ENCODE data around the gene CDHR2. TPM values are rescaled to one million over a fixed set of nuclear protein-coding genes. Genes with fewer than 3 reads are reported as not detected.

The CDHR2 gene, protein sequence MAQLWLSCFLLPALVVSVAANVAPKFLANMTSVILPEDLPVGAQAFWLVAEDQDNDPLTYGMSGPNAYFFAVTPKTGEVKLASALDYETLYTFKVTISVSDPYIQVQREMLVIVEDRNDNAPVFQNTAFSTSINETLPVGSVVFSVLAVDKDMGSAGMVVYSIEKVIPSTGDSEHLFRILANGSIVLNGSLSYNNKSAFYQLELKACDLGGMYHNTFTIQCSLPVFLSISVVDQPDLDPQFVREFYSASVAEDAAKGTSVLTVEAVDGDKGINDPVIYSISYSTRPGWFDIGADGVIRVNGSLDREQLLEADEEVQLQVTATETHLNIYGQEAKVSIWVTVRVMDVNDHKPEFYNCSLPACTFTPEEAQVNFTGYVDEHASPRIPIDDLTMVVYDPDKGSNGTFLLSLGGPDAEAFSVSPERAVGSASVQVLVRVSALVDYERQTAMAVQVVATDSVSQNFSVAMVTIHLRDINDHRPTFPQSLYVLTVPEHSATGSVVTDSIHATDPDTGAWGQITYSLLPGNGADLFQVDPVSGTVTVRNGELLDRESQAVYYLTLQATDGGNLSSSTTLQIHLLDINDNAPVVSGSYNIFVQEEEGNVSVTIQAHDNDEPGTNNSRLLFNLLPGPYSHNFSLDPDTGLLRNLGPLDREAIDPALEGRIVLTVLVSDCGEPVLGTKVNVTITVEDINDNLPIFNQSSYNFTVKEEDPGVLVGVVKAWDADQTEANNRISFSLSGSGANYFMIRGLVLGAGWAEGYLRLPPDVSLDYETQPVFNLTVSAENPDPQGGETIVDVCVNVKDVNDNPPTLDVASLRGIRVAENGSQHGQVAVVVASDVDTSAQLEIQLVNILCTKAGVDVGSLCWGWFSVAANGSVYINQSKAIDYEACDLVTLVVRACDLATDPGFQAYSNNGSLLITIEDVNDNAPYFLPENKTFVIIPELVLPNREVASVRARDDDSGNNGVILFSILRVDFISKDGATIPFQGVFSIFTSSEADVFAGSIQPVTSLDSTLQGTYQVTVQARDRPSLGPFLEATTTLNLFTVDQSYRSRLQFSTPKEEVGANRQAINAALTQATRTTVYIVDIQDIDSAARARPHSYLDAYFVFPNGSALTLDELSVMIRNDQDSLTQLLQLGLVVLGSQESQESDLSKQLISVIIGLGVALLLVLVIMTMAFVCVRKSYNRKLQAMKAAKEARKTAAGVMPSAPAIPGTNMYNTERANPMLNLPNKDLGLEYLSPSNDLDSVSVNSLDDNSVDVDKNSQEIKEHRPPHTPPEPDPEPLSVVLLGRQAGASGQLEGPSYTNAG (N-terminal part only)
- polyA plus RNA-seq (2012; ENCODE audit: low read depth, missing spikeins), result not detected

GRCh38 chr5:176548967-176549444 is at the start of gene CDHR2:
TSS of gene CDHR2 (plus strand) at chr5:176549342. CDS start at chr5:176565353, 16,011 bp downstream.
- FAIRE-seq (no peak), DNase-seq (ENCODE audit: insufficient read length, low spot score) (no peak)
- TF ChIP-seq TAF1 (IDR thresholded peaks at IDR 0.05; ENCODE audit: low read depth, low read length), result no peak
- TF ChIP-seq POLR2AphosphoS5 (IDR thresholded peaks at IDR 0.05; ENCODE audit: low read depth, low read length), result no peak
- TF ChIP-seq POU2F2 (IDR thresholded peaks at IDR 0.05; ENCODE audit: low read depth, low read length), result no peak
- no peak for TF ChIP-seq PAX5 (IDR thresholded peaks at IDR 0.05; ENCODE audit: insufficient read depth, low read length, severe bottlenecking)
- TF ChIP-seq SPI1 (IDR thresholded peaks at IDR 0.05; ENCODE audit: low read depth, low read length), result no peak
- TF ChIP-seq POLR2A (IDR thresholded peaks at IDR 0.05; ENCODE audit: low read depth, low read length), result no peak

DNA sequence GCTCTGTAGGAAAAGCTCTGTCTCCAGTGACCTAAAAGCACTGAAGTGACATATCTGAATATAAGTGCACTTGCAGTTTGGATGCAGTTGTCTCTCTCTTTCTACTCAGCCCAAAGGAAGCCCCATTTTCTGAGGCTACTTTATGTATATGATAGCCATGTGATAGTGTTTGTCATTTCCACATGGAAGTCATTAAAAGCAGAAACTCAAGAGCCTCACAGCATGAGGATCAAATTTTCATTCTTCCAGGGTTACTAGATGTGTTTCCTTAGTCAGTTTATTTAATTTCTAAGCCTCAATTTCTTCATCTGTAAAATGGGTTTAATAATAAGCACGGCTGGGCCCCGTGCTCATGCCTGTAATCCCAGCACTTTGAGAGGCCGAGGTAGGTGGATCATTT is 48.6 kb upstream of the CDHR2 start:
- FAIRE-seq, result no peak
- DNase-seq (ENCODE audit: insufficient read length, low spot score), result no peak
- no peak for TF ChIP-seq SPI1 (IDR thresholded peaks at IDR 0.05; ENCODE audit: low read depth, low read length)
- no peak for TF ChIP-seq POU2F2 (IDR thresholded peaks at IDR 0.05; ENCODE audit: low read depth, low read length)
- TF ChIP-seq POLR2A (IDR thresholded peaks at IDR 0.05; ENCODE audit: low read depth, low read length), result no peak
- no peak for TF ChIP-seq TAF1 (IDR thresholded peaks at IDR 0.05; ENCODE audit: low read depth, low read length)
- TF ChIP-seq POLR2AphosphoS5 (IDR thresholded peaks at IDR 0.05; ENCODE audit: low read depth, low read length), result no peak
- no peak for TF ChIP-seq PAX5 (IDR thresholded peaks at IDR 0.05; ENCODE audit: insufficient read depth, low read length, severe bottlenecking)

DNA sequence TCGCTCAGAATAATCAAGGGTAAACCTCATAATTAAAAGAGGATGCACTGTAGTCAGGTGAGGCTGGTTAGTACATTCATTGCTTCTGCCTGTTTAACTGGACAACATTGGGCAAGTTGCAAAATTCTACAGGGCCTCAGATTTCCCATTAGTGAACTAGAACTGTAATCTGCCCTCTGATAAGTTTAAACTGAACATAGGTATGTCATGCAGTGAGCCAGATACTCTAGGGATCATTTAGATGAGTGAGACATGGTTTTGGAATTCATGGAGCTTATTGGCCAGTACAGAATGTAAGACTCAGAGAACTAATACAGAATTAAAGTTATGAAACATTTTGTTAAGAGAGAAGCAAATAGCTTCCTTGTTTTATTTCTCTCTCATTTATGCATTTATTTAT is 47.8 kb upstream of the CDHR2 start:
- FAIRE-seq (no peak), DNase-seq (ENCODE audit: insufficient read length, low spot score) (no peak)
- TF ChIP-seq TAF1 (IDR thresholded peaks at IDR 0.05; ENCODE audit: low read depth, low read length) (no peak), SPI1 (IDR thresholded peaks at IDR 0.05; ENCODE audit: low read depth, low read length) (no peak), PAX5 (IDR thresholded peaks at IDR 0.05; ENCODE audit: insufficient read depth, low read length, severe bottlenecking) (no peak), POLR2AphosphoS5 (IDR thresholded peaks at IDR 0.05; ENCODE audit: low read depth, low read length) (no peak), POLR2A (IDR thresholded peaks at IDR 0.05; ENCODE audit: low read depth, low read length) (no peak), POU2F2 (IDR thresholded peaks at IDR 0.05; ENCODE audit: low read depth, low read length) (no peak)

- FAIRE-seq (no peak), DNase-seq (ENCODE audit: insufficient read length, low spot score) (no peak)
Observed at GRCh38 chr5:176503496-176503895, 45.6 kb upstream of the CDHR2 start.

GRCh38 chr5:176507911-176508310 is 41.2 kb upstream of the CDHR2 start:
- DNase-seq (ENCODE audit: insufficient read length, low spot score), result no peak
- no peak for FAIRE-seq
- TF ChIP-seq POLR2AphosphoS5 (IDR thresholded peaks at IDR 0.05; ENCODE audit: low read depth, low read length), result no peak
- TF ChIP-seq PAX5 (IDR thresholded peaks at IDR 0.05; ENCODE audit: insufficient read depth, low read length, severe bottlenecking), result no peak
- no peak for TF ChIP-seq SPI1 (IDR thresholded peaks at IDR 0.05; ENCODE audit: low read depth, low read length)
- no peak for TF ChIP-seq POU2F2 (IDR thresholded peaks at IDR 0.05; ENCODE audit: low read depth, low read length)
- TF ChIP-seq POLR2A (IDR thresholded peaks at IDR 0.05; ENCODE audit: low read depth, low read length), result no peak
- no peak for TF ChIP-seq TAF1 (IDR thresholded peaks at IDR 0.05; ENCODE audit: low read depth, low read length)

More at GRCh38 chr5:176503496-176503895, 45.6 kb upstream of the CDHR2 start:
- no peak for TF ChIP-seq PAX5 (IDR thresholded peaks at IDR 0.05; ENCODE audit: insufficient read depth, low read length, severe bottlenecking)
- TF ChIP-seq TAF1 (IDR thresholded peaks at IDR 0.05; ENCODE audit: low read depth, low read length), result no peak
- TF ChIP-seq POU2F2 (IDR thresholded peaks at IDR 0.05; ENCODE audit: low read depth, low read length), result no peak
- no peak for TF ChIP-seq SPI1 (IDR thresholded peaks at IDR 0.05; ENCODE audit: low read depth, low read length)
- TF ChIP-seq POLR2A (IDR thresholded peaks at IDR 0.05; ENCODE audit: low read depth, low read length), result no peak
- no peak for TF ChIP-seq POLR2AphosphoS5 (IDR thresholded peaks at IDR 0.05; ENCODE audit: low read depth, low read length)

DNA sequence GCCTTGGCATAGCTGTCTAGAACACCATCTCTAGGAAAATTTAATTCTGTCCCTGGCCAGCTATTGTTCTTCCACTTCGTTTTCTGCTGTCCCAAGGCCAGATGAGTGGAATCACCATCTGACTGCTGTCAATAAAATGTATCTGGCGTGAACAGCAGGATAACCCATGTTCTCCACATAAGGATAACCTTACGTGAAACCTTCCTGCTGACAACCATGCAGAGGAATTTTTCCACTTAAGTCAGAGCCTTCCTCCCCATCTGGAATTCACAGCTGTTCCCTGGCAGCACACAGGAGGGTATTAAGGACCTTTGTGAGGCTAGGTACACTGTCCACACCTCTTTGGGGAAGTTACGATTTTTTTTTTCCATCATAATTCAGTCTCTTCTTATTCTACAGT is 40.5 kb upstream of the CDHR2 start:
- DNase-seq (ENCODE audit: insufficient read length, low spot score) (no peak), FAIRE-seq (no peak)
- no peak for TF ChIP-seq POU2F2 (IDR thresholded peaks at IDR 0.05; ENCODE audit: low read depth, low read length)
- TF ChIP-seq POLR2AphosphoS5 (IDR thresholded peaks at IDR 0.05; ENCODE audit: low read depth, low read length), result no peak
- no peak for TF ChIP-seq PAX5 (IDR thresholded peaks at IDR 0.05; ENCODE audit: insufficient read depth, low read length, severe bottlenecking)
- TF ChIP-seq SPI1 (IDR thresholded peaks at IDR 0.05; ENCODE audit: low read depth, low read length), result no peak
- no peak for TF ChIP-seq TAF1 (IDR thresholded peaks at IDR 0.05; ENCODE audit: low read depth, low read length)
- no peak for TF ChIP-seq POLR2A (IDR thresholded peaks at IDR 0.05; ENCODE audit: low read depth, low read length)

DNA sequence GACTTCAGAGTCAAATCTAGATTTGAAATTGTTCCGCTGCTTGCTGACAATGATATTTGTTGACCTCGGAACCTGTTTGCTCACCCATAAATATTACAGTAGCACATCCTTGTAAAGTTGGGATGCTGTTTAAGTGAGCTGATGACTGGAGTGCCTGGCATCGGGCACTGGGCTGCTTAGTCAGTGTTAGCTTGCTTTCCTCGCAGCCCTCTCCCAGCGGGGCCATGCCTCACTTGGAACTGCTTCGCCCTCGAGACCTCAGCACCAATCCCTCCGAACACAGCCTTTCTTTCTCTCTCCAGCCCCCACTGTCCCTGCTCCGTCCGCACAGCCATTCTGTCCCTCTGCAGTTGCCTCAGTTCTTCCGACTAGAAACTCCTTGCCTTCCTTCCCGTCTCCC is 35.4 kb upstream of the CDHR2 start:
- TF ChIP-seq TAF1 (IDR thresholded peaks at IDR 0.05; ENCODE audit: low read depth, low read length) (no peak), POLR2AphosphoS5 (IDR thresholded peaks at IDR 0.05; ENCODE audit: low read depth, low read length) (no peak), POLR2A (IDR thresholded peaks at IDR 0.05; ENCODE audit: low read depth, low read length) (no peak), PAX5 (IDR thresholded peaks at IDR 0.05; ENCODE audit: insufficient read depth, low read length, severe bottlenecking) (no peak), POU2F2 (IDR thresholded peaks at IDR 0.05; ENCODE audit: low read depth, low read length) (no peak), SPI1 (IDR thresholded peaks at IDR 0.05; ENCODE audit: low read depth, low read length) (no peak)
- FAIRE-seq (no peak), DNase-seq (ENCODE audit: insufficient read length, low spot score) (no peak)

- TF ChIP-seq TAF1 (IDR thresholded peaks at IDR 0.05; ENCODE audit: low read depth, low read length) (no peak), SPI1 (IDR thresholded peaks at IDR 0.05; ENCODE audit: low read depth, low read length) (no peak), POU2F2 (IDR thresholded peaks at IDR 0.05; ENCODE audit: low read depth, low read length) (no peak), PAX5 (IDR thresholded peaks at IDR 0.05; ENCODE audit: insufficient read depth, low read length, severe bottlenecking) (no peak), POLR2AphosphoS5 (IDR thresholded peaks at IDR 0.05; ENCODE audit: low read depth, low read length) (no peak), POLR2A (IDR thresholded peaks at IDR 0.05; ENCODE audit: low read depth, low read length) (no peak)
- FAIRE-seq (no peak), DNase-seq (ENCODE audit: insufficient read length, low spot score) (no peak)
Observed at GRCh38 chr5:176514244-176514950, 34.7 kb upstream of the CDHR2 start.

All from GM12891 (cell line).